Activated CD4-positive, CD25-positive, alpha-beta regulatory T cell treated with anti-CD3 and anti-CD28 coated beads, Interleukin-2, amount 50 U/mL, for 16 hours (primary cell): ENCODE data around the gene PAFAH1B1.
"Not testable (repeated sequence)": the region's sequence is repeated elsewhere in the genome, so short reads cannot be mapped to it uniquely, and the experiment has no call there.

Experiments used
- DNase-seq: peaks from one replicate; pipeline ENCODE4 v3.0.0-alpha.2; 2020; ENCODE audit warnings: low read depth, low spot score

PAFAH1B1 gene

DNA sequence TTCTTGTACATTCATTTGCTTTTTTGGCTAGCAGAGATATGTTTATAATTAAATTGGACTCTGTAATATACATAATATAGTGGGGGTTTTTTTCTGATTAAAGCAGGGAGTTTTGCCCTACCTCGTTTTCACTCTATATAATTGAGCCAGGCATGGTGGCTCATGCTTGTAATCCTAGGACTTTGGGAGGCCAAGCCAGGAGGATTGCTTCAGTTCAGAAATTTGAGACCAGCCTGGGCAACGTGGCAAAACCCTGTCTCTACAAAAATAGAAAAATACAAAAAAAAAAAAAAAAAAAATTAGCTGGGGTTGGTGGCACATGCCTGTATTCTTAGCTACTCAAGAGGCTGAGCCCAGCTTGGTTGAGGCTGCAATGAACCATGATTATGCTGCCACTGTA is 42.2 kb downstream of the PAFAH1B1 start:
- no peak for DNase-seq

GRCh38 chr17:2636169-2636930 is 42.9 kb downstream of the PAFAH1B1 start:
- DNase-seq: no peak

GRCh38 chr17:2637422-2637821 is 44.0 kb downstream of the PAFAH1B1 start:
- no peak for DNase-seq

- DNase-seq: no peak
Measured at GRCh38 chr17:2644971-2645370, 51.5 kb downstream of the PAFAH1B1 start.

DNA sequence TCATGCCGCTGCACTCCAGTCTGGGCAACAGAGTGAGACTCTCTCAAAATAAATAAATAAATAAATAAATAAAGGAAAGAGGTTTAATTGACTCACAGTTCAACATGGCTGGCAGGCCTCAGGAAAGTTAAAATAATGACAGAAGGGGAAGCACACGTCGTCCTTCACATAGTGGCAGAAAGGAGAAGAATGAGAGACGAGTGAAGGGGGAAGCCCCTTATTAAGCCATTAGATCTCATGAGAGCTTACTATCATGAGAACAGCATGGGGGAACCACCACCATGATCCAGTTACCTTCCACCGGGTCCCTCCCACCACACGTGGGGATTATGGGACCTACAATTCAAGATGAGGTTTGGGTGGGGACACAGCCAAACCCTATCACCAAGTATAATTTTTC is 54.5 kb downstream of the PAFAH1B1 start:
- DNase-seq: no peak

DNA sequence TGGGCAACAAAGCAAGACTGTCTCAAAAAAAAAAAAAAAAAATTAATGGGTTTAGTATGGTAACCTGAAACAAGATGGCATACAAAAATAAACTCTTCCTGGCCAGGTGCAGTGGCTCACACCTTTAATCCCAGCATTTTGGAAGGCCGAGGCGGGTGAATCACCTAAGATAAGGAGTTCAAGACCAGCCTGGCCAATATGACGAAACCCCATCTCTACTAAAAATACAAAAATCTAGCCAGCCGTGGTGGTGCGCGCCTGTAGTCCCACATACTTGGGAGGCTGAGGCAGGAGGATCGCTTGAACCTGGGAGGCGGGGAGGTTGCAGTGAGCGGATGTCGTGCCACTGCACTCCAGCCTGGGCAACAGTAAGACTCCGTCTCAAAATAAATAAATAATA is 55.7 kb downstream of the PAFAH1B1 start:
- no peak for DNase-seq

DNA sequence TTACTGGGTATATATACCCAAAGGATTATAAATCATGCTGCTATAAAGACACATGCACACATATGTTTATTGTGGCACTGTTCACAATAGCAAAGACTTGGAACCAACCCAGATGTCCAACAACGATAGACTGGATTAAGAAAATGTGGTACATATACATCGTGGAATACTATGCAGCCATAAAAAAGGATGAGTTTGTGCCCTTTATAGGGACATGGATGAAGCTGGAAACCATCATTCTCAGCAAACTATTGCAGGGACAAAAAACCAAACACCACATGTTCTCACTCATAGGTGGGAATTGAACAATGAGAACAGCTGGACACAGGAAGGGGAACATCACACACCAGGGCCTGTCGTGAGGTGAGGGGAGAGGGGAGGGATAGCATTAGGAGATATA is 59.5 kb downstream of the PAFAH1B1 start:
- DNase-seq: not testable (repeated sequence)

DNA sequence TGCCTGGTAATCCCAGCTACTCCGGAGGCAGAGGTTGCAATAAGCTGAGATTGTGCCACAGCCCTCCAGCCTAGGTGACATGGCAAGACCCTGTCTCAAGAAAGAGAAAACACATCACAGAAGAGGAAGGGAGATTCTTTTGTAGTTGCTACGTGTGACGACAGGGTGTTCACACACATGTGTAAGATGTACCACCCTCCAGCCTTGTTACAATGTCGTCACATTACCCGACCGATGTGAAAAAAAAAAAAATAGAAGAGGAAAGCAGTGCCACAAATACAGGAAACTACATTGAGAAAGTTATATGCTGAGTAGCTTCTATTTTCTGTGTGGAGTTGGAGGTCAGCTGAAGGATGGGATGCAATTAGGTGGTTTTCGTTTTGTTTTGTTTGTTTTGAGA is 62.1 kb downstream of the PAFAH1B1 start:
- no peak for DNase-seq

DNA sequence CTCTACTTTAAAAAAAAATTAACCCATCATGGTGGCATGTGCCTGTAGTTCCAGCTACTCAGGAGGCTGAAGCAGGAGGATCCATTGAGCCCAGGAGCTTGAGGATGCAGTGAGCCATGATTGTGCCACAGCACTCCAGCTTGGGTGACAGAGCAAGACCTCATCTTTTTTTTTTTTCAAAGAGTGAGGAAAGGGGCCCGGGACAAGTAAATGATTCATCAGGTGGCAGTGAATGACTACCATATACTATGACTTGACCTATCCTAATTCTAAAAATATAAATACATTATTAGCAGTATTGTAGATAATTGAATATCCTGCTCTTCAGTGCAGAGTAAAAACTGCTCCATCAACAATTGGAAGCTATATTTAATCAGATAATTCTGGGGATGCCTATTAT is 62.8 kb downstream of the PAFAH1B1 start:
- DNase-seq: no peak

- not testable (repeated sequence) for DNase-seq
Measured at GRCh38 chr17:2659337-2659736, 65.9 kb downstream of the PAFAH1B1 start.

- DNase-seq: not testable (repeated sequence)
Measured at GRCh38 chr17:2660410-2660809, 67.0 kb downstream of the PAFAH1B1 start.

GRCh38 chr17:2672026-2672425 is 78.6 kb downstream of the PAFAH1B1 start:
- DNase-seq: no peak

DNA sequence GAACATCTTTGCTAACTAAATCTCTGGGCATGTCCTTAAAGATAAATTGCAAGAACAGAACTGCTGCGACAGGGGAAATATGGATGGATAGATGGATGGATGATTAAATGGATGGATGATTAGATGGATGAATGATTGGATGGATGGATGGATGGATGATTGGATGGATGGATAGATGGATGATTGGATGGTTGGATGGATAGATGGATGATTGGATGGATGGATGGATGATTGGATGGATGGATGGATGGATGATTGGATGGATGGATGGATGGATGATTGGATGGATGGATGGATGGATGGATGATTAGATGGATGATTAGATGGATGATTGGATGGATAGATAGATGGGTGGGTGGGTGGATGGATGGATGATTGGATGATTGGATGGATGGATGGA is 85.8 kb downstream of the PAFAH1B1 start:
- not testable (repeated sequence) for DNase-seq

GRCh38 chr17:2680961-2681360 is 87.5 kb downstream of the PAFAH1B1 start:
- no peak for DNase-seq

DNA sequence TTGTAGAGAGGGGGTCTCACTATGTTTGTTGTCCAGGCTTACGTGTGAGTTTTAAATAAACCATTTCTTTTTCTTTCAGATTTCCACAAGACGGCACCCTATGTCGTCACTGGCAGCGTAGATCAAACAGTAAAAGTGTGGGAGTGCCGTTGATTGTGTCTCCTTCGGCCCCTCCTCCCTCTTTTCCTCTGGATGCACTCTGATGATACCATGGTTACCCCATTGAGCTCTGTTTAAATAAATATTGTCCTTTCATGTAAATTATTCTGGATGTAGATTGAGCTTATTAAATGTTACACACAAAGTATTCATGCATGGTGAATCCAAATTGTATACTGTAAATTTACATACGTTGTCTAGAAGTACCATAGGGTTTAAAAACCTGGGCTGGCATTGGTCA is 88.2 kb downstream of the PAFAH1B1 start:
- no peak for DNase-seq

DNA sequence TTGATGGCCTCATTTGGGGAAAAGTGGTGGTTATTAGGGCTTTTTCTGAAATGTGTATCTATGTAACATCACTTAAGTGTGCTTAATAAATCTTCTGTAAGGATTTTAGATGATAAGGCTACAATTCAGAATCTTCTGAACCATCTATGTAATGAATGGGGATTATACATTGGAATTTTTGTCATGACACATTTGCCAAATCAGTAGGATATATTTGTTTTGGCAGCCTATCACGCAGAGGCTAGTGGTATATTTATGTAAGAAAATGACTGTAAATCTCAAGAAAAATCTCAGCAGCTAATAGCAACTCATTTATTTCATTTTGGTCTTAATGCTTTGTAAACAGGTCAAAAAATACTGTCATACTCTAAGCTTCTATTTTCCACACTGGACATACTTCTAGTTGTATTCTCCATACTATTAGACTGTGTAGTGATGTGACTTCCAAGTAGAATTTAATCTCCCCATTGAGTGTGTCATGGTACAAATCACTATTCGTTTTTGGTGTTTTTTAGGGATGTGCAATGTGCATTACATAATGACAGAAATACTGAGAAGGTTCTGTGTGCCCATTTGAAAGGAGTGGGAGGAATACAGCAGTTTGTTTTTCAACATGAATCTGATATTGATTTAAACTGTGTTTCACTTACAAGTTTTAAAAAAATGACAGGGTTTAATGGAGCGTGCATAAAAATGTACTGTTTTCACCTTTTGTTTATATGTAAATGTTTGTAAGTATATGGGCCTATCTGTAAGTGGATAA is 88.9 kb downstream of the PAFAH1B1 start:
- no peak for DNase-seq

- no peak for DNase-seq
Measured at GRCh38 chr17:2683912-2684311, 90.5 kb downstream of the PAFAH1B1 start.

GRCh38 chr17:2684549-2684948 is 91.1 kb downstream of the PAFAH1B1 start:
- DNase-seq: no peak

DNA sequence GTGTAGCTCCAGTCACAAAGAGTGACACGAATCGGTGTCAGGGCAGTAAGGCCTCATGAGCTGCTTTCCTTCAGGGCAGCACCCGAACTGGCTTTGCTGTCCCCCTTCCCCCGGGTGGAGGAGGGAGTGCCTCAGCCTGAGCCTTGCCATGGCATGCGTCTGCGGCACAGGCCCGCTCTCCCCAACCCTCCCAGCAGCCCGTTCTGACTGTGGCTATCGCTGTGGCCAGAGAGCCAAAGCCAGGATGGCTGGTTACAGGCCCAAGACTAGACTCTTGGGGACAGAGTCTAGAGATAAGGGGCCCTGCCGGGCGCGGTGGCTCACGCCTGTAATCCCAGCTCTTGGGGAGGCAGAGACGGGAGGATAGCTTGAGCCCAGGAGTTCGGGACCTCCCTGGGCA is 92.2 kb downstream of the PAFAH1B1 start:
- no peak for DNase-seq

DNA sequence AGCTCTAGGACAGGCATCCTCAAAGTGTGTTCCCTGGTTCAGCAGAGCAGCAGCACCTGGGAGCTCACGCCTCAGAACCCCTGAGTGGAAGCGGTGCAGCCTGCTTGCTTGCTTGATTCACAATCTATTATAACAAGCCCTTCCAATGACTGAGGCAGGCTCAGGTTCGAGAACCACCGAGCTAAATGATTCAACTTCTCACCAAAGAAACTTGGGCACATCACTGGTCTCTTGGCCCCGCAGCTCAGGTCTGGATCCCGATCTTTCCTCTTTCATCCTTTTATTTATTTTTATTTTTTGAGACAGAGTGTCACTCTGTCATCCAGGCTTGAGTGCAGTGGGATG is 93.6 kb downstream of the PAFAH1B1 start:
- no peak for DNase-seq

- DNase-seq: no peak
Measured at GRCh38 chr17:2688351-2689342, 95.2 kb downstream of the PAFAH1B1 start.
